Measurements from ENCODE around the gene COL1A1.

DNA sequence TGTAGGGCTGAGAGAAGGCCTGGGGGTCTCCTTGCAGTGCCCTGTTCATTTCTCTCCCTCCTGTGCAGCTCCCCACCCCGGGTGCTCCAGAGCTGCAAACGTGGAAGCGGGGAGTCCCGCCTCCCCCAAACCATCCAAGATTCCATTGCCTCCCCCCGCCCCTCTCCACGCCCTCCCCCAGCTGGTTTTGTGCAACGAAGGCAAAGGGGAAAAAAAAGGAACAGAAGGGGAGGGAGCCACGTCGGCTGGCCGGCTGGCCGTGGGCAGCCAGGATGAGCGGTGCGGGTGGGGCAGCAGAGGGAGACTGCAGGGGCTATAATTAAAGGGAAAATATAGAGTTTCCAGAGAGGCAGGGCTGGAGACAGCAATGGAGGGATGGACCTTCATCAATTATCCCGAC is 1.7 kb upstream of the COL1A1 start:
- TF ChIP-seq, protein P1, sequence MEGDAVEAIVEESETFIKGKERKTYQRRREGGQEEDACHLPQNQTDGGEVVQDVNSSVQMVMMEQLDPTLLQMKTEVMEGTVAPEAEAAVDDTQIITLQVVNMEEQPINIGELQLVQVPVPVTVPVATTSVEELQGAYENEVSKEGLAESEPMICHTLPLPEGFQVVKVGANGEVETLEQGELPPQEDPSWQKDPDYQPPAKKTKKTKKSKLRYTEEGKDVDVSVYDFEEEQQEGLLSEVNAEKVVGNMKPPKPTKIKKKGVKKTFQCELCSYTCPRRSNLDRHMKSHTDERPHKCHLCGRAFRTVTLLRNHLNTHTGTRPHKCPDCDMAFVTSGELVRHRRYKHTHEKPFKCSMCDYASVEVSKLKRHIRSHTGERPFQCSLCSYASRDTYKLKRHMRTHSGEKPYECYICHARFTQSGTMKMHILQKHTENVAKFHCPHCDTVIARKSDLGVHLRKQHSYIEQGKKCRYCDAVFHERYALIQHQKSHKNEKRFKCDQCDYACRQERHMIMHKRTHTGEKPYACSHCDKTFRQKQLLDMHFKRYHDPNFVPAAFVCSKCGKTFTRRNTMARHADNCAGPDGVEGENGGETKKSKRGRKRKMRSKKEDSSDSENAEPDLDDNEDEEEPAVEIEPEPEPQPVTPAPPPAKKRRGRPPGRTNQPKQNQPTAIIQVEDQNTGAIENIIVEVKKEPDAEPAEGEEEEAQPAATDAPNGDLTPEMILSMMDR (conservative IDR thresholded peaks at IDR 0.05; ENCODE audit: low read length), result no peak
- no peak for TF ChIP-seq EZH2phosphoT487 (IDR thresholded peaks at IDR 0.05; ENCODE audit: borderline replicate concordance, low read depth, low read length)

All from OCI-LY7 (cell line).